Neural crest cell (in vitro differentiated cells): ENCODE measurements around the gene ASAP2. TPM values are rescaled to one million over a fixed set of nuclear protein-coding genes. Genes with fewer than 3 reads are reported as not detected.
A peak's percentile ranks its signal among the peaks of the same experiment; 100 is the strongest.

Experiments used
- DNase-seq: peaks from one replicate; pipeline ENCODE4 v3.0.0; 2021; ENCODE audit warnings: low read depth, mixed read lengths, low spot score
- H3K27ac Mint-ChIP-seq: one replicate; pipeline ENCODE4 v1.8.0; 2021; ENCODE audit warnings: mild to moderate bottlenecking, mixed read lengths; ENCODE audit not compliant: unreplicated experiment
- H3K27me3 Mint-ChIP-seq: 2 replicates; pipeline ENCODE4 v1.8.0; 2021; ENCODE audit warnings: low read depth, mild to moderate bottlenecking, mixed read lengths
- H3K36me3 Mint-ChIP-seq: 2 replicates; pipeline ENCODE4 v1.8.0; 2021; ENCODE audit warnings: low read depth, mild to moderate bottlenecking, mixed read lengths
- H3K4me1 Mint-ChIP-seq: 2 replicates; pipeline ENCODE4 v1.8.0; 2021; ENCODE audit warnings: mixed read lengths
- H3K4me3 Mint-ChIP-seq: one replicate; pipeline ENCODE4 v1.8.0; 2021; ENCODE audit warnings: mild to moderate bottlenecking, mixed read lengths
- H3K9me3 Mint-ChIP-seq: 2 replicates; pipeline ENCODE4 v1.8.0; 2021; ENCODE audit warnings: mixed read lengths
- CTCF ChIP-seq: fragments of 200-600 bp; sonication (generic); conservative IDR thresholded peaks from 2 replicates; pipeline ENCODE4 v1.5.0; 2021; ENCODE audit warnings: antibody characterized with exemption, mild to moderate bottlenecking
- total RNA-seq: library from RNA; stranded (reverse); gene quantifications from 2 replicates; pipeline ENCODE4 v1.2.1, GENCODE V29; 2021

ASAP2 gene
- total RNA-seq, 1 donor from 2014 or later = 48.6 TPM

- DNase-seq = no peak
- H3K27ac Mint-ChIP-seq = no peak overlapping the region
- no peak for TF ChIP-seq CTCF
Observed at GRCh38 chr2:9199716-9200632, 6.6 kb upstream of the ASAP2 start.

GRCh38 chr2:9200633-9201015 lies 6.0 kb upstream of the ASAP2 start:
- DNase-seq = no peak
- Mint-ChIP-seq H3K4me1 (peaks cover 34% of the 10 kb centered on the region), H3K4me3 (peak overlapping the region; percentile 24), H3K27ac (no peak overlapping the region), H3K36me3 (no peaks in the 10 kb centered on the region), H3K27me3 (no peaks in the 10 kb centered on the region), H3K9me3 (no peaks in the 10 kb centered on the region)
- TF ChIP-seq CTCF = no peak

More at GRCh38 chr2:9199716-9200632, 6.6 kb upstream of the ASAP2 start:
- Mint-ChIP-seq H3K4me1 (peaks cover 28% of the 10 kb centered on the region), H3K9me3 (no peaks in the 10 kb centered on the region), H3K4me3 (peak overlapping the region; percentile 24), H3K36me3 (no peaks in the 10 kb centered on the region), H3K27me3 (no peaks in the 10 kb centered on the region)

GRCh38 chr2:9201185-9201891 lies 5.3 kb upstream of the ASAP2 start:
- Mint-ChIP-seq H3K36me3 (no peaks in the 10 kb centered on the region), H3K4me1 (peaks cover 39% of the 10 kb centered on the region), H3K27ac (no peak overlapping the region), H3K9me3 (no peaks in the 10 kb centered on the region), H3K27me3 (no peaks in the 10 kb centered on the region), H3K4me3 (peak overlapping the region; percentile 3)
- DNase-seq = no peak
- no peak for TF ChIP-seq CTCF

GRCh38 chr2:9203006-9203405 lies 3.6 kb upstream of the ASAP2 start:
- H3K4me3 Mint-ChIP-seq = peak overlapping the region; percentile 56
- no peak overlapping the region for H3K27ac Mint-ChIP-seq
- no peaks in the 10 kb centered on the region for H3K27me3 Mint-ChIP-seq
- H3K4me1 Mint-ChIP-seq = peaks cover 42% of the 10 kb centered on the region
- no peak for DNase-seq
- no peaks in the 10 kb centered on the region for H3K9me3 Mint-ChIP-seq
- H3K36me3 Mint-ChIP-seq = no peaks in the 10 kb centered on the region
- no peak for TF ChIP-seq CTCF

- Mint-ChIP-seq H3K36me3 (no peaks in the 10 kb centered on the region), H3K4me3 (peak overlapping the region; percentile 39), H3K9me3 (no peaks in the 10 kb centered on the region), H3K27ac (no peak overlapping the region), H3K4me1 (peaks cover 51% of the 10 kb centered on the region), H3K27me3 (no peaks in the 10 kb centered on the region)
- no peak for DNase-seq
- TF ChIP-seq CTCF = no peak
Observed at GRCh38 chr2:9203876-9204275, 2.7 kb upstream of the ASAP2 start.
